Esophagus muscularis mucosa (tissue), 3 donors: Measurements from ENCODE around the gene PYGL.

Experiments
- CTCF ChIP-seq, 3 experiments: fragments of 200-600 bp in 2 of 3; fragments of 450-650 bp in 1 of 3; sonication (generic) in 2 of 3; IDR thresholded peaks; one replicate each; pipeline ENCODE4 v1.5.1; 2017 to 2019; ENCODE audit warnings: antibody characterized with exemption in 3 of 3, mild to moderate bottlenecking in 2 of 3, moderate library complexity in 1 of 3
- POLR2A ChIP-seq: fragments of 450-650 bp; IDR thresholded peaks from one replicate; pipeline ENCODE4 v1.6.1; 2017; ENCODE audit warnings: antibody characterized with exemption, moderate library complexity, mild to moderate bottlenecking, low read depth

GRCh38 chr14:50978888-50979287 lies 34.6 kb upstream of the PYGL start:
- TF ChIP-seq CTCF (IDR thresholded peaks at IDR 0.05) (no peak), POLR2A (no peak)
